ENCODE results near the gene KDM4B. TPM values are rescaled to one million over a fixed set of nuclear protein-coding genes. Genes with fewer than 3 reads are reported as not detected.
A peak's percentile ranks its signal among the peaks of the same experiment; 100 is the strongest.

The KDM4B gene
- total RNA-seq, 2 donors from 2014 or later, result 27.8 to 38.5 TPM

GRCh38 chr19:5003781-5004180 is 34.9 kb downstream of the KDM4B start:
- Histone ChIP-seq H3K27me3 (ENCODE audit: control insufficient read depth, insufficient read depth, low read length, poor library complexity, severe bottlenecking) (no peaks in the 10 kb centered on the region), H3K4me1 (ENCODE audit: control insufficient read depth, insufficient read depth, low read length) (no peaks in the 10 kb centered on the region), H3K9ac (ENCODE audit: extremely low read depth, low read length, poor library complexity, severe bottlenecking) (no peak overlapping the region), H3K27ac (ENCODE audit: low read depth, low read length) (peak overlapping the region; percentile 22), H3K4me3 (ENCODE audit: low read length) (no peak overlapping the region), H3K36me3 (ENCODE audit: control insufficient read depth, insufficient read depth, low read length) (no peaks in the 10 kb centered on the region), H3K9me3 (ENCODE audit: control insufficient read depth, low read length) (peaks cover 5% of the 10 kb centered on the region)
- peaks cover 5% of the 10 kb centered on the region for H3K4me1 Mint-ChIP-seq
- H3K36me3 Mint-ChIP-seq (ENCODE audit: low read depth), result peaks cover 20% of the 10 kb centered on the region
- no peak overlapping the region for H3K27ac Mint-ChIP-seq
- H3K27me3 Mint-ChIP-seq (ENCODE audit: insufficient read depth), result no peaks in the 10 kb centered on the region
- no peak for DNase-seq
- no peak for TF ChIP-seq CTCF (conservative IDR thresholded peaks at IDR 0.05)
- 92 to 95% methylated on average over 17 to 18 of the region's 18 CpGs for WGBS, 2 experiments (ENCODE audit: insufficient coverage in 1 of 2, insufficient read length in 1 of 2)
- no peak overlapping the region for H3K4me3 Mint-ChIP-seq
- peaks cover 13% of the 10 kb centered on the region for H3K9me3 Mint-ChIP-seq

DNA sequence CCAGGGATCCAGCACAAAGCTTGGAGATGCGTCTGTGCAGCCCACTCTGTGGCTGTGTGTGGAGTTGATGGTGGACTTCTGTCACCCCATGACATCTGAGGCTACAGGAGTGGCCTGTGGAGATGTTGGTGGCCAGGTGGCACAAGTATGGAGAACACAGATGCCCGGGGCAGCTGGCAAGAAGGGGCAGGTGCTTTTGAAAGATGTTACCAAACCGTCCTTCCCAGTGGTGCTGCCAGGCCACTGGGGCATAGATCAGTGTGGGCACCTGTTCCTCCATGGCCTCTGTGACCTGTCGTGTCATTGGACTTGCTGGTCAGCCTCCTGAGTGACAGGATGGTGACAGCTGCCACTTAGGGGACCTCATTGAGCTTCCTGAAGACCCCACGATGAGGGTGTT is 36.2 kb downstream of the KDM4B start:
- no peak for TF ChIP-seq CTCF (conservative IDR thresholded peaks at IDR 0.05)
- Histone ChIP-seq H3K9me3 (ENCODE audit: control insufficient read depth, low read length) (peaks cover 5% of the 10 kb centered on the region), H3K27me3 (ENCODE audit: control insufficient read depth, insufficient read depth, low read length, poor library complexity, severe bottlenecking) (no peaks in the 10 kb centered on the region), H3K4me1 (ENCODE audit: control insufficient read depth, insufficient read depth, low read length) (no peaks in the 10 kb centered on the region), H3K9ac (ENCODE audit: extremely low read depth, low read length, poor library complexity, severe bottlenecking) (no peak overlapping the region), H3K36me3 (ENCODE audit: control insufficient read depth, insufficient read depth, low read length) (no peaks in the 10 kb centered on the region), H3K27ac (ENCODE audit: low read depth, low read length) (no peak overlapping the region), H3K4me3 (ENCODE audit: low read length) (no peak overlapping the region)
- H3K9me3 Mint-ChIP-seq, result peaks cover 13% of the 10 kb centered on the region
- H3K27me3 Mint-ChIP-seq (ENCODE audit: insufficient read depth), result no peaks in the 10 kb centered on the region
- H3K4me1 Mint-ChIP-seq, result peaks cover 5% of the 10 kb centered on the region
- no peak overlapping the region for H3K27ac Mint-ChIP-seq
- DNase-seq, result no peak
- WGBS, 2 experiments (ENCODE audit: insufficient coverage in 1 of 2, insufficient read length in 1 of 2), result 94 to 100% methylated on average over 3 to 5 of the region's 5 CpGs
- H3K36me3 Mint-ChIP-seq (ENCODE audit: low read depth), result peaks cover 22% of the 10 kb centered on the region
- H3K4me3 Mint-ChIP-seq, result no peak overlapping the region

GRCh38 chr19:5006201-5006600 is 37.3 kb downstream of the KDM4B start:
- H3K4me1 ChIP-seq (ENCODE audit: control insufficient read depth, insufficient read depth, low read length), result no peaks in the 10 kb centered on the region
- no peak overlapping the region for H3K27ac Mint-ChIP-seq
- H3K9me3 Mint-ChIP-seq, result peaks cover 13% of the 10 kb centered on the region
- H3K27me3 Mint-ChIP-seq (ENCODE audit: insufficient read depth), result no peaks in the 10 kb centered on the region
- H3K27ac ChIP-seq (ENCODE audit: low read depth, low read length), result no peak overlapping the region
- no peak overlapping the region for H3K9ac ChIP-seq (ENCODE audit: extremely low read depth, low read length, poor library complexity, severe bottlenecking)
- no peak overlapping the region for H3K4me3 ChIP-seq (ENCODE audit: low read length)
- no peaks in the 10 kb centered on the region for H3K36me3 ChIP-seq (ENCODE audit: control insufficient read depth, insufficient read depth, low read length)
- peaks cover 22% of the 10 kb centered on the region for H3K36me3 Mint-ChIP-seq (ENCODE audit: low read depth)
- no peaks in the 10 kb centered on the region for H3K27me3 ChIP-seq (ENCODE audit: control insufficient read depth, insufficient read depth, low read length, poor library complexity, severe bottlenecking)
- peaks cover 5% of the 10 kb centered on the region for H3K4me1 Mint-ChIP-seq
- no peak for DNase-seq
- H3K4me3 Mint-ChIP-seq, result no peak overlapping the region
- H3K9me3 ChIP-seq (ENCODE audit: control insufficient read depth, low read length), result peaks cover 5% of the 10 kb centered on the region
- 85 to 87% methylated on average over 5 to 10 of the region's 10 CpGs for WGBS, 2 experiments (ENCODE audit: insufficient coverage in 1 of 2, insufficient read length in 1 of 2)
- no peak for TF ChIP-seq CTCF (conservative IDR thresholded peaks at IDR 0.05)
